Measurements from ENCODE around the gene LIPE. TPM values are rescaled to one million over a fixed set of nuclear protein-coding genes. Genes with fewer than 3 reads are reported as not detected.

LIPE gene
- total and polyA plus RNA-seq, 2 experiments from 2014 or later, result 5.8 to 10.9 TPM

DNA sequence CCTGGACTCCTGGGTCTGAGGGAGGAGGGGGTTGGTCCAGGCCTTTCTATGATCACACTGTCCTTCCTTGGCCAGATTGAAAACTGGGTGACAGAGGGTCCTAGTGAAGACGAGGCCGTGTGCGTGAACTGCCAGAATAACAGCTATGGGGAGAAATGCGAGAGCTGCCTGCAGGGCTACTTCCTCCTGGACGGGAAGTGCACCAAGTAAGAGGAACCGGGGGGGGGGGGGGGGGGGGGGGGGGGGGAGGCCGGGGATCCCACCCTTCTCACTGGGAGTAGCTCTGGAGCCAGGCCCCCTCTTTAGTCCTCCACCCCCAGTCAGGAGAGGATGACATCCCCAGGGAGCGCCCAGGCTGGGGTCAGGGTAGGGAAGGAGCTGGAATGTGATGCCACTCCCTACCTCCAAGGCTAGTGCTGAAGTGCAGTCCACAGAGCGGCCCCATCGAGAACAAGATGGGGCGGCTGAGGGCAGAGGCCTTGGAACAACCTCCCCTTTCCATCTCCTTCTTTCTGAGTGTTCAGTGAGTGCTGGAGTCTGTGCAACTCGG is 56.5 kb downstream of the LIPE start:
- Mint-ChIP-seq H3K36me3 (ENCODE audit: low read depth) (peaks cover 41% of the 10 kb centered on the region), H3K9me3 (peaks cover 8% of the 10 kb centered on the region), H3K27ac (peak overlapping the region; percentile 88), H3K27me3 (ENCODE audit: insufficient read depth, low read depth, poor library complexity) (peaks cover 19% of the 10 kb centered on the region), H3K4me1 (peaks cover 50% of the 10 kb centered on the region), H3K4me3 (peak overlapping the region; percentile 48)
- Histone ChIP-seq H3K79me2 (replicated peaks; ENCODE audit: insufficient read depth) (no peaks in the 10 kb centered on the region), H4K20me1 (replicated peaks; ENCODE audit: insufficient read depth) (no peaks in the 10 kb centered on the region), H3K9me2 (ENCODE audit: insufficient read depth) (no peaks in the 10 kb centered on the region), H3K4me1 (ENCODE audit: insufficient read depth) (peaks cover 32% of the 10 kb centered on the region), H3K4me3 (peak overlapping the region; percentile 19), H3K27me3 (ENCODE audit: insufficient read depth) (no peaks in the 10 kb centered on the region), H2AFZ (no peak overlapping the region), H3F3A (replicated peaks; ENCODE audit: low read depth) (0 out of 2 replicates have a peak, but pooled peaks cover 12% of the 10 kb centered on the region), H3K27ac (ENCODE audit: low read depth) (peak overlapping the region; percentile 89; the same call in 1 of the 2 replicates), H3K36me3 (ENCODE audit: insufficient read depth) (no peaks in the 10 kb centered on the region), H3K4me2 (peak overlapping the region; percentile 73)
- TF ChIP-seq ZNF114 (CRISPR knock-in tag; IDR thresholded peaks at IDR 0.05), result no peak
- TF ChIP-seq EZH2 (IDR thresholded peaks at IDR 0.05; ENCODE audit: low read depth, unreplicated experiment), result no peak
- ATAC-seq (peak; percentile 15), DNase-seq (ENCODE audit: low spot score) (peak; percentile 45)

DNA sequence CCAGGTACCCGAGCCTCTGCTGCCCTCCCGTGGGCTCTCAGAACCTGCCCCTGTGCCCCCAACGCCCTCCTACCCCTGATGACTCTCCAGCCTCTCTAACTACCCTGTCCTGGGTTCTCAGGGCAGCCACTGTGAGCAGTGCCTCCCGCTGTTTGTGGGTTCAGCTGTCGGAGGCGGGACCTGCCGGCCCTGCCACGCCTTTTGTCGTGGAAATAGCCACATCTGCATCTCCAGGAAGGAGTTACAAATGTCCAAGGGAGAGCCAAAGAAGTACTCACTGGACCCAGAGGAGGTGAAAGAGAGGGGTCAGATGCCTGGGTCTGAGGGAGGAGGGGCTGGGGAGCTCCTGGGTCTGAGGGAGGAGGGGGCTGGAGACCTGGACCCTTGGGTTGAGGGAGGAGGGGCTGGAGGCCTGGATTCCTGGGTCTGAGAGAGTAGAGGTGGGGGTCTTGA is 57.1 kb downstream of the LIPE start:
- H3K36me3 ChIP-seq (ENCODE audit: insufficient read depth), result no peaks in the 10 kb centered on the region
- DNase-seq (ENCODE audit: low spot score), result peak; percentile 88
- H4K20me1 ChIP-seq (replicated peaks; ENCODE audit: insufficient read depth), result no peaks in the 10 kb centered on the region
- TF ChIP-seq NANOG (IDR thresholded peaks at IDR 0.05; ENCODE audit: borderline replicate concordance), result no peak
- TF ChIP-seq, protein P1, sequence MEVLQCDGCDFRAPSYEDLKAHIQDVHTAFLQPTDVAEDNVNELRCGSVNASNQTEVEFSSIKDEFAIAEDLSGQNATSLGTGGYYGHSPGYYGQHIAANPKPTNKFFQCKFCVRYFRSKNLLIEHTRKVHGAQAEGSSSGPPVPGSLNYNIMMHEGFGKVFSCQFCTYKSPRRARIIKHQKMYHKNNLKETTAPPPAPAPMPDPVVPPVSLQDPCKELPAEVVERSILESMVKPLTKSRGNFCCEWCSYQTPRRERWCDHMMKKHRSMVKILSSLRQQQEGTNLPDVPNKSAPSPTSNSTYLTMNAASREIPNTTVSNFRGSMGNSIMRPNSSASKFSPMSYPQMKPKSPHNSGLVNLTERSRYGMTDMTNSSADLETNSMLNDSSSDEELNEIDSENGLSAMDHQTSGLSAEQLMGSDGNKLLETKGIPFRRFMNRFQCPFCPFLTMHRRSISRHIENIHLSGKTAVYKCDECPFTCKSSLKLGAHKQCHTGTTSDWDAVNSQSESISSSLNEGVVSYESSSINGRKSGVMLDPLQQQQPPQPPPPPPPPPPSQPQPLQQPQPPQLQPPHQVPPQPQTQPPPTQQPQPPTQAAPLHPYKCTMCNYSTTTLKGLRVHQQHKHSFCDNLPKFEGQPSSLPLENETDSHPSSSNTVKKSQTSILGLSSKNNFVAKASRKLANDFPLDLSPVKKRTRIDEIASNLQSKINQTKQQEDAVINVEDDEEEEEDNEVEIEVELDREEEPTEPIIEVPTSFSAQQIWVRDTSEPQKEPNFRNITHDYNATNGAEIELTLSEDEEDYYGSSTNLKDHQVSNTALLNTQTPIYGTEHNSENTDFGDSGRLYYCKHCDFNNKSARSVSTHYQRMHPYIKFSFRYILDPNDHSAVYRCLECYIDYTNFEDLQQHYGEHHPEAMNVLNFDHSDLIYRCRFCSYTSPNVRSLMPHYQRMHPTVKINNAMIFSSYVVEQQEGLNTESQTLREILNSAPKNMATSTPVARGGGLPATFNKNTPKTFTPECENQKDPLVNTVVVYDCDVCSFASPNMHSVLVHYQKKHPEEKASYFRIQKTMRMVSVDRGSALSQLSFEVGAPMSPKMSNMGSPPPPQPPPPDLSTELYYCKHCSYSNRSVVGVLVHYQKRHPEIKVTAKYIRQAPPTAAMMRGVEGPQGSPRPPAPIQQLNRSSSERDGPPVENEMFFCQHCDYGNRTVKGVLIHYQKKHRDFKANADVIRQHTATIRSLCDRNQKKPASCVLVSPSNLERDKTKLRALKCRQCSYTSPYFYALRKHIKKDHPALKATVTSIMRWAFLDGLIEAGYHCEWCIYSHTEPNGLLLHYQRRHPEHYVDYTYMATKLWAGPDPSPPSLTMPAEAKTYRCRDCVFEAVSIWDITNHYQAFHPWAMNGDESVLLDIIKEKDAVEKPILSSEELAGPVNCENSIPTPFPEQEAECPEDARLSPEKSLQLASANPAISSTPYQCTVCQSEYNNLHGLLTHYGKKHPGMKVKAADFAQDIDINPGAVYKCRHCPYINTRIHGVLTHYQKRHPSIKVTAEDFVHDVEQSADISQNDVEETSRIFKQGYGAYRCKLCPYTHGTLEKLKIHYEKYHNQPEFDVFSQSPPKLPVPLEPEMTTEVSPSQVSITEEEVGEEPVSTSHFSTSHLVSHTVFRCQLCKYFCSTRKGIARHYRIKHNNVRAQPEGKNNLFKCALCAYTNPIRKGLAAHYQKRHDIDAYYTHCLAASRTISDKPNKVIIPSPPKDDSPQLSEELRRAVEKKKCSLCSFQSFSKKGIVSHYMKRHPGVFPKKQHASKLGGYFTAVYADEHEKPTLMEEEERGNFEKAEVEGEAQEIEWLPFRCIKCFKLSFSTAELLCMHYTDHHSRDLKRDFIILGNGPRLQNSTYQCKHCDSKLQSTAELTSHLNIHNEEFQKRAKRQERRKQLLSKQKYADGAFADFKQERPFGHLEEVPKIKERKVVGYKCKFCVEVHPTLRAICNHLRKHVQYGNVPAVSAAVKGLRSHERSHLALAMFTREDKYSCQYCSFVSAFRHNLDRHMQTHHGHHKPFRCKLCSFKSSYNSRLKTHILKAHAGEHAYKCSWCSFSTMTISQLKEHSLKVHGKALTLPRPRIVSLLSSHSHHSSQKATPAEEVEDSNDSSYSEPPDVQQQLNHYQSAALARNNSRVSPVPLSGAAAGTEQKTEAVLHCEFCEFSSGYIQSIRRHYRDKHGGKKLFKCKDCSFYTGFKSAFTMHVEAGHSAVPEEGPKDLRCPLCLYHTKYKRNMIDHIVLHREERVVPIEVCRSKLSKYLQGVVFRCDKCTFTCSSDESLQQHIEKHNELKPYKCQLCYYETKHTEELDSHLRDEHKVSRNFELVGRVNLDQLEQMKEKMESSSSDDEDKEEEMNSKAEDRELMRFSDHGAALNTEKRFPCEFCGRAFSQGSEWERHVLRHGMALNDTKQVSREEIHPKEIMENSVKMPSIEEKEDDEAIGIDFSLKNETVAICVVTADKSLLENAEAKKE (CRISPR knock-in tag; IDR thresholded peaks at IDR 0.05), result 0 out of 2 replicates have a peak, but pooled peaks have one; percentile 39
- TF ChIP-seq ETS1 (IDR thresholded peaks at IDR 0.05), result no peak
- TF ChIP-seq CREB1 (CRISPR knock-in tag; IDR thresholded peaks at IDR 0.05; ENCODE audit: low read depth), result peak; percentile 26; the same call in 1 of the 2 replicates
- peak; percentile 48 to 71 for TF ChIP-seq CTCF (conservative IDR thresholded peaks at IDR 0.05; ENCODE audit: low read depth in 2 of 2)
- peak; percentile 59 for TF ChIP-seq POLR2AphosphoS5 (IDR thresholded peaks at IDR 0.05; ENCODE audit: low read depth)
- no peak for TF ChIP-seq EZH2phosphoT487 (IDR thresholded peaks at IDR 0.05; ENCODE audit: unreplicated experiment)
- peak overlapping the region; percentile 89 for H3K27ac ChIP-seq (ENCODE audit: low read depth)
- H3K4me1 Mint-ChIP-seq, result peaks cover 51% of the 10 kb centered on the region
- H3K27me3 Mint-ChIP-seq (ENCODE audit: insufficient read depth, low read depth, poor library complexity), result peaks cover 19% of the 10 kb centered on the region
- peak overlapping the region; percentile 48 for H3K4me3 Mint-ChIP-seq
- peak overlapping the region; percentile 88 for H3K27ac Mint-ChIP-seq
- H3K9me2 ChIP-seq (ENCODE audit: insufficient read depth), result no peaks in the 10 kb centered on the region
- H2AFZ ChIP-seq, result no peak overlapping the region
- peaks cover 32% of the 10 kb centered on the region for H3K4me1 ChIP-seq (ENCODE audit: insufficient read depth)
- H3K36me3 Mint-ChIP-seq (ENCODE audit: low read depth), result peaks cover 41% of the 10 kb centered on the region
- peak overlapping the region; percentile 19 for H3K4me3 ChIP-seq
- peak overlapping the region; percentile 73 for H3K4me2 ChIP-seq
- ATAC-seq, result peak; percentile 88
- H3K79me2 ChIP-seq (replicated peaks; ENCODE audit: insufficient read depth), result no peaks in the 10 kb centered on the region
- H3K9me3 Mint-ChIP-seq, result peaks cover 8% of the 10 kb centered on the region
- H3F3A ChIP-seq (replicated peaks; ENCODE audit: low read depth), result 0 out of 2 replicates have a peak, but pooled peaks cover 12% of the 10 kb centered on the region
- no peaks in the 10 kb centered on the region for H3K27me3 ChIP-seq (ENCODE audit: insufficient read depth)

Measured in GM23338 (cell line).